ENCODE measurements around the gene SALL3. TPM values are rescaled to one million over a fixed set of nuclear protein-coding genes. Genes with fewer than 3 reads are reported as not detected.
A peak's percentile ranks its signal among the peaks of the same experiment; 100 is the strongest.

SALL3 gene
- total and polyA plus RNA-seq, 8 donors: not detected

GRCh38 chr18:79011300-79011870, 31.8 kb downstream of the SALL3 start:
- WGBS, 5 donors: 83 to 85% (median 84%) methylated on average over 16 to 17 of the region's 17 CpGs
- Histone ChIP-seq H3K27me3 (peaks cover 0 to 49% (median 8%) of the 10 kb centered on the region in 3 donors), H3K4me1 (no peaks in the 10 kb centered on the region), H3K4me3 (no peak overlapping the region), H3K36me3 (no peaks in the 10 kb centered on the region), H3K27ac (no peak overlapping the region), H3K9me3 (peaks cover 0 to 10% (median 0%) of the 10 kb centered on the region in 4 donors)
- intact Hi-C loops (cut with DNase I; ENCODE audit: low total_unique reads): no loop called here
- peak in 1 of 2 donors; percentile 22 for DNase-seq
- no peak for TF ChIP-seq CTCF (IDR thresholded peaks at IDR 0.05)
- TF ChIP-seq POLR2A (IDR thresholded peaks at IDR 0.05): no peak
- TF ChIP-seq POLR2AphosphoS5 (IDR thresholded peaks at IDR 0.05): no peak
- TF ChIP-seq EP300 (IDR thresholded peaks at IDR 0.05): no peak

GRCh38 chr18:79013869-79014268, 34.3 kb downstream of the SALL3 start:
- no peak overlapping the region for H3K4me3 ChIP-seq
- no peaks in the 10 kb centered on the region for H3K4me1 ChIP-seq
- intact Hi-C loops (cut with DNase I; ENCODE audit: low total_unique reads): no loop called here
- H3K27ac ChIP-seq: no peak overlapping the region
- TF ChIP-seq POLR2AphosphoS5 (IDR thresholded peaks at IDR 0.05) (no peak), POLR2A (IDR thresholded peaks at IDR 0.05) (no peak), EP300 (IDR thresholded peaks at IDR 0.05) (no peak), CTCF (IDR thresholded peaks at IDR 0.05) (no peak)
- H3K36me3 ChIP-seq: no peaks in the 10 kb centered on the region
- H3K27me3 ChIP-seq: peaks cover 0 to 45% (median 15%) of the 10 kb centered on the region in 3 donors
- no peak for DNase-seq
- H3K9me3 ChIP-seq: peaks cover 0 to 4% (median 0%) of the 10 kb centered on the region in 4 donors
- WGBS, 5 donors: 66 to 78% (median 70%) methylated on average over 10 of the region's 10 CpGs

- no peak for DNase-seq
- H3K4me1 ChIP-seq: no peaks in the 10 kb centered on the region
- H3K4me3 ChIP-seq: no peak overlapping the region
- no peak for TF ChIP-seq EP300 (IDR thresholded peaks at IDR 0.05)
- no peak for TF ChIP-seq CTCF (IDR thresholded peaks at IDR 0.05)
- no peak for TF ChIP-seq POLR2A (IDR thresholded peaks at IDR 0.05)
- TF ChIP-seq POLR2AphosphoS5 (IDR thresholded peaks at IDR 0.05): no peak
- peaks cover 0 to 20% (median 14%) of the 10 kb centered on the region in 4 donors for H3K9me3 ChIP-seq
- H3K36me3 ChIP-seq: no peaks in the 10 kb centered on the region
- peaks cover 0 to 36% (median 10%) of the 10 kb centered on the region in 3 donors for H3K27me3 ChIP-seq
- intact Hi-C loops (cut with DNase I; ENCODE audit: low total_unique reads): no loop called here
- H3K27ac ChIP-seq: no peak overlapping the region
- WGBS, 5 donors: 84 to 93% (median 88%) methylated on average over 7 to 12 of the region's 12 CpGs
Observed at GRCh38 chr18:79018911-79019310, 39.3 kb downstream of the SALL3 start.

- Histone ChIP-seq H3K4me1 (no peaks in the 10 kb centered on the region), H3K4me3 (no peak overlapping the region), H3K27me3 (peaks cover 0 to 30% (median 10%) of the 10 kb centered on the region in 3 donors), H3K36me3 (no peaks in the 10 kb centered on the region), H3K9me3 (peaks cover 0 to 20% (median 14%) of the 10 kb centered on the region in 4 donors), H3K27ac (no peak overlapping the region)
- 67 to 84% (median 75%) methylated on average over 7 of the region's 7 CpGs for WGBS, 5 donors
- DNase-seq: no peak
- intact Hi-C loops (cut with DNase I; ENCODE audit: low total_unique reads): no loop called here
- TF ChIP-seq CTCF (IDR thresholded peaks at IDR 0.05) (no peak), POLR2A (IDR thresholded peaks at IDR 0.05) (no peak), POLR2AphosphoS5 (IDR thresholded peaks at IDR 0.05) (no peak), EP300 (IDR thresholded peaks at IDR 0.05) (no peak)
Observed at GRCh38 chr18:79019881-79020280, 40.3 kb downstream of the SALL3 start.
